ENCODE measurements around the gene JPH2.

JPH2 gene

DNA sequence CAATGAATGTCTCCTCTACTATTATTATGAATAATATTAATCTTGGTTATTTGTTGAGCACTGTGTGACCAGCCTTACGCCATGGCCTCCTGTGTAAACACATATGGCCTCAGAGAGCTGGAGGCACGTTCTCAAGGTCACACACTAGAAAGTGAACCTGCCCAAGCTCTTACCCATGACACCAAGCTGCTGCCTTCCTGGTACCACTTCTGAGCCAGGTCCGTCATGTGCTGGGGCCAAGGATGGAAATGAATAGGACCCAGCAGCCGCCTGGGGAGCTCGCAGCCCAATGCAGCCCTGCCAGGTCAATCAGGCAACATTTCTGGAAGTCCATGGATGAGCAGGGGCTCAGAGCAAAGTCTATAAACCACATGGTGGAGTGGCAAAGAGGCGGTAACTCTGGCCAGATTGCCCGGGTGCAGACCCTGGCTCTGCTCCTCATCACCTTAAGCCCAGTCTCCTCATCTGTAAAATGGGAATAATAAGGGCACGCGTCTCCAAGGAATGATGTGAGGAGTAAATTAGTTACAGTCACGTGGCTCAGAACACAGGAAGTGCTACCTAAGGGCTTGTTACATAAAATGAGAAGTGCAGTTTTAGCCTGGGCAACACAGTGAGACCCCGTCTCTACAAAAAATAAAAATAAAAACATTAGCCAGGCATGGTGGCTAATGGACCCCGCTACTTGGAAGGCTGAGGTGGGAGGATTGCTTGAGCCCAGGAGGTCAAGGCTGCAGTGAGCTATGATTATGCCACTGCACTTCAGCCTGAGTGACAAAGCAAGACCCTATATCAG is 61.5 kb downstream of the JPH2 start:
- DNase-seq (ENCODE audit: low spot score), result no peak

DNA sequence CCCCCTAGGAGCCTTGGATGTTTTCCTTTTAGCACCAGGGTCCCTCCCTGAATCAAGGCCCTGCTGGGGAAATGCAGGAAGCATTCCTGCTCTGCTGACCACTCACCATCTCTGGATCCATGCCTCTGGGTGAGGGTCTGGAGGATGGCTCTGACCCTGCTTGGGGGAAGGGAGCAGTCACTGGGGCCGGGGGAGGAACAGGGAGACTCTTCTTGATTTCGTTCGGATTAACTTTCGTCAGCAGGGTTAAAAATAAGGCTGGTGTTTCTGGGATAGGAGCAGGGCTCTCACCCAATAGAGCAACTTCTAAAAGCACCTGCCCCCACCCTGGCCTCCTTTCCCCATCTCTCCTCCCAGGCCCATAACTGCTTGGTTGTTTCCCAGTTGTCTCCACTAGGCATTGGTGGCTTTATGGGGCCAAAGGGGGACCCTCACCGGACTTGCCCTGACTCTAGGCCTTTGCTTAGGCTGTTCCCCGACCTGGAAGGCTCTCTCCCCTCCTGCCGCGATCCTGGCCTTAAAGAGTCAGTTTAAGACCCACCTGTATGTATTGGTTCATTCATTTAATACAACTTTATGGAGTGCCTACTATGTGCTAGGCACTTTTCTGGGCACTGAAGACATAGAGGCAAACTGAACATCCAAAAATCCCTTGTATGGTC is 63.0 kb downstream of the JPH2 start:
- no peak for DNase-seq (ENCODE audit: low spot score)

DNA sequence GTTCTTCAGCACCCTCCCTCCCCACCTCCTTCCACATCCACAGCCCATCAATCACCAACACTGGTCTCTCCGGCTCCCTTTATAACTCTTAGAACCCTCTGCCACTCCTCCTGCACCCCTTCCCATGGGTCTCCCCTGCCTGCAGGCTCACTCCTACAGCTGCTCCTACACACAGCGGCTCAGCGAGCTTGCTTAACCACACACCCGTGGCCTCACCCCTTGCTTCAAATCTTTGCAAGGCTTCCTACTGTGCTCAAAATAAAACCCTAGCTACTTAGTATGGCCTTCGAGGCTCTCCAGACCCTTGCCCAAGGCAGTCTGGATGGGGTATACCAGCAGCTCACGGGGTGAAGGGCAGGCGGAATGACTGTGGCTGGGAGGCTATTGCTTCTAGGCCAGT is 63.7 kb downstream of the JPH2 start:
- no peak for DNase-seq (ENCODE audit: low spot score)

DNA sequence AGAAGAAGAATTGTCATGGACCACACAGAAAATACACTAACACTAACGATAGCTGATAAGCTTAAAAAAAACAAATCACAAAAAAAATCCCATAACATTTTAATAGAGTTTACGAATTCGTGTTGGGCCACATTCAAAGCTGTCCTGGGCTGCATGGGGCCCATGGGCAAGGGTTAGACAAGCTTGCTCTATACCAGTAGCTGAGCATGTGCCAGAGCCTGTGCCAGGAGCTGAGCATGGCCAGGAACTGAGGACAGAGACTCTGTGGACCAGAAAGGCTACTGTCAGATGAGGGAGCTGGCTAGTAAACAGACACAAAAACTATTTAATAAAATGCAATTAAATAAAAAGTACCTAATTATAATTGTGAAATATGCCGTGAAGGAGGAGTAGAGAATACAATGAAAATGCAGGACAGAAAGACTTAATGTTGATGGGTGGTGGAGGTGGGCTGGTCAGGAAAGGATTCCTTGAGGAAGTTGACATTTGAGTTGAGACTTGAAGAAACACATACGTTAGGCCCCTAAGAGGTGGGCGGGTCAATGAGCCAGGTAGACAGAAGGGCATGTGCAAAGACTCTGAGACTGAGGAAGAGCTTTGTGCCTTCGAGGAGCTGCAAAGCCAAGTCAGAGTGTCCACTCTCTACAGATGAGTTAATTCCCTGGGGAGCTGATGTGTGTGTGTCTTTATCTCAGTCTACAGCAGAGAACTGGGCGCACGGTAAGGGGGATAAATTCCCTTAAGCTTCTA is 66.1 kb downstream of the JPH2 start:
- no peak for DNase-seq (ENCODE audit: low spot score)

GRCh38 chr20:44118185-44119033 is 68.6 kb downstream of the JPH2 start:
- no peak for DNase-seq (ENCODE audit: low spot score)

DNA sequence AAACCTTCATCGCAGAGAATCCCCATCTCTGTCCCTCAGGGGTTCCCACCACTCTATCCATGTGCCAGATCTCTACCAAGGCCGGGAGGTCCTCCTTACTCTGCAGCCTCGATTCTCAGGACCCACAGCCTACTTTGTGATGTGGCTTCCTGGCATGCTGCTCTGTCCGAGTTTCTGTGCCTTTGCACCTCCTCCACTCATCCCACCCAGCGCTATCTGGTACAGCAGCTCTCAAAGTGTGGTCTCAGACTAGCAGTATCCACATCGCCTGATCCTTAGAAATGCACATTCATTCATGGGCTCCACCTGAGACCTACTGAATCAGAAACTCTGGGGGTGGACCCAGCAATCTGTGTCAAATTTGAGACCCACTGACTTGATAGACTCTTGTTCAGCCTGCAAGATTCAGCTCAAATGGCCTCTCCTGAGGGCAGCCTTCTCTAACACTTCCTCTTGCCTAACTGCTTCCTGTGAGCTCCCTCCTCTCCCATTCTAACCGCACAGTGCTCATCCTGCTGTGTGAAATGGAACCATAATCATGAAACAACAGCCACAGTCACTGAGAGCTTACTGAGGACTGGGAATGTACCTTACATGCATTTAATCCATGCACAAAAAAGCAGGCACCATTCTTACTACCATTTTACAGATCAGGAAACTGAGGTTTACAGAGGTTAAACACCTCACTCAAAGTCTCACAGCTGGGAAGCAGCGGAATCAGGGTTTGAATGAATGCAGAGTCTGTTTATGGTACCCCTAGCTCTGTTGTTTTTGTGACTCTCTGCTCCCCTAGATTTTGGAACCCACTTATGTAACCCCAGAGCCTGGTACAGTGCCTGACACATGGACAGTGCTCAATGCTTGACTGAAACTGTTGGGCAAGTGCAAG is 69.4 kb downstream of the JPH2 start:
- DNase-seq (ENCODE audit: low spot score), result no peak

GRCh38 chr20:44115762-44116644 is 71.0 kb downstream of the JPH2 start:
- no peak for DNase-seq (ENCODE audit: low spot score)

DNA sequence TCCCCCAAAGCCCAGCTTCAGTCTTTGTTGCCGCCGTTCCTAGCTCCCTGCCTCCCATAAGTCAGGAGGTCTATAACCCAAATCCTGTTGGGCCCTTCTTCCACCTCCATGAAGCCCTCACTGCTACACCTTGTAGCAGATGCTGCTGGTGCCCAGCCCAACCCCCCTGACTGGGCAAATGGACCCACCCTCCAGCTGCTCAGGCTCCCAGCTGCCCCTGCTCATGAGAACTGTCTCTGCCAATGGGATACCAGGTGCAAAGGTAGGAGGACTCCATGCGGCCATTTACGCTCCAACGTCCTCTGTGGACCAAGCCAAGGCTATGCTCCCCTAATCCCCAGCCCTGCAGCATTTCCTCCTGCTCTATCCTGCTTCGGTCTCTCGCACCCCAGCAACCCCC is 71.8 kb downstream of the JPH2 start:
- no peak for DNase-seq (ENCODE audit: low spot score)

- DNase-seq (ENCODE audit: low spot score), result no peak
Observed at GRCh38 chr20:44113618-44114376, 73.2 kb downstream of the JPH2 start.

- no peak for DNase-seq (ENCODE audit: low spot score)
Observed at GRCh38 chr20:44112889-44113617, 73.9 kb downstream of the JPH2 start.

DNA sequence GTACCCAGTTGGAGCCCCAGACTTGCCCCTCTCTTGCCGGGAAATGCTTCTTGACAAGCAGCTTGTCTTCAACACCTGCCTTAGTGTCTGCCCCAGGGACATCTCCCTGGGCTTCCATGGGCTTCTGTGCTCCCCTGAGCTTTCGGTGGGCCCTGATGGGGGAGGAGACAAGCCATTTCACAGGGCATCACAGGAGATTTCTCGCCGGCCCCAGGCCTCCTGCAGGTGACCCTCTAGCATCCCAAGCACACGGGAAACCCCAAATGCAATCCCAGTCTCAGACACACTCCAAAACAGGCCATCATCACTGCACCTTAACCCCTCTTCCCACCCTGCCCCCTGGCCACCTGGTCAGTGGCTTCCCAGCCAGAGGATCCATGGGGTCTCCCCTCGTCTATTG is 74.5 kb downstream of the JPH2 start:
- DNase-seq (ENCODE audit: low spot score), result no peak

DNA sequence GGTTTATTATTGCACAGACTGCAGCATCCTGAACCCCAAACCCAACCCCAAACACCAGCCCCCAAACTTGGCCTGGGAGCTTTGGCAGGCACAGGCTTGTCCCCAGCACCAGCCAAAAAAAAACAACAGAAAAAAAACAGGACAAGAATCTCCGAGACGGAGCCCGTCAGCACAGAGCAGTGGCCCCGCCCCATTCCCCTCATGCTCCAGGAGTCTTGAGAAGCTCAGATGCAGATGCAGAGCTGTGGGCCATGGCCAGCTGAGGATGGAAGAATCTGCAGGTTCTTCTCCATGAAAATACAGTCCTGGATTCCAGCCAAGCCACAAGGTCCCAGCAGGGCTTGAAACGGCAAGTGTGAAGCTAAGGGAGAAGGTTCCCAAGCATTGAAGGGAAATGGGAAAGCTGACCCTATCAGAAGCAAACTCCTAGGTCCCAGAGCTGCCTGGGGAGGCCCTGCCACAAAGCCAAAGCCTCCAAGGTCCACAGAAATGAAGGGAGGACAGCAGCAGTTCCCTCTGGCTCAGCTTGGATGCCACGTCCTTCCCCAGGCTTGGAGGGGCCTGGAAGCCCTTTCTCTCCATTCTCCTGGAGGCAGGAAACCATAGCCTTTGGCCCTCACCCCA is 75.2 kb downstream of the JPH2 start:
- DNase-seq (ENCODE audit: low spot score), result no peak

- DNase-seq (ENCODE audit: low spot score), result no peak
Observed at GRCh38 chr20:44110816-44111568, 76.0 kb downstream of the JPH2 start.

DNA sequence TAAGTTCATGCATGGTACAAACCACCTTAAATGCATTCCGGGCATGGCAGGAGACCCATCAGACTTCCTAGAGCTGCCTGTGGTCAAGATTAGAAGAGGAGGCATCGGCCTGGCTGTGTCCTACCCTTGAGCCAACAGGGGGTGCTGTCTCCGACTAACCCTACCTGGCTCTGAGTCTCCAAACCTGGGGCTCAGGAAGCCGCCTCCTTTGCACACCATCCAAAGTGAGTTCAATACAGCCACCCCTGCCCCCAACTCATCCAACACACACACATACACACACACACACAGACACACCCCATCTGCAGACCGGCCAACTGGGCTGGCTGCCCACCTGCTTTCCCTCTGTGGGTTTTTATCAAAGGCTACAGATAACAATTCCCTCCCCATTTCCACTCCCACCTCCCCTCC is 77.0 kb downstream of the JPH2 start:
- no peak for DNase-seq (ENCODE audit: low spot score)

- DNase-seq (ENCODE audit: low spot score), result no peak
Observed at GRCh38 chr20:44106615-44107014, 80.4 kb downstream of the JPH2 start.

GRCh38 chr20:44104798-44105517 is 82.0 kb downstream of the JPH2 start:
- DNase-seq (ENCODE audit: low spot score), result no peak

DNA sequence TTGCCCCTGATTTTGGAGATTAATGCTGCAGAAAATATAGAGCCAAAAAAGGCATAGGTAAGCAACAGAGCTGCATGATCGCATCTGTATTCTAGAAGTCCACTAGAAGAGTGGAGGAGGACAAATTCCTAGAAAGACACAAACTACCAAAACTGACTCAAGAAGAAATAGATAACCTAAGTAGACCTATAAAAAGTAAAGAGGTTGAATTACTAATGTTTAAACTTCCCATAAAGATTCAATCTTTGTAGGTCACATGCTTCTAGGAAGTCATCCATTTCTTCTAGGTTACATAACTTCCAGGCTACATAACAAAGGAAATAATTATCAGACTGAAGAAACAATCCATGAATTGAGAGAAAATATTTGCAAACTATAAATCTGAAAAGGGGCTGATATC is 84.4 kb downstream of the JPH2 start:
- no peak for DNase-seq (ENCODE audit: low spot score)
